GM23338 (cell line): ENCODE measurements around the gene CAT. TPM values are rescaled to one million over a fixed set of nuclear protein-coding genes. Genes with fewer than 3 reads are reported as not detected.

Experiments
- ATAC-seq: fragments of 200-7000 bp; cut with Tn5 transposase; 3 replicates; pipeline ENCODE4 v1.9.1; 2020
- DNase-seq: peaks from one replicate; pipeline ENCODE4 v3.0.0-alpha.2; 2015; ENCODE audit warnings: low spot score
- H2AFZ ChIP-seq: fragments of 200-600 bp; sonication (generic); 2 replicates; pipeline ENCODE4 v1.8.0; 2016; ENCODE audit warnings: antibody characterized with exemption, mild to moderate bottlenecking, moderate library complexity
- H3F3A ChIP-seq: fragments of 200-600 bp; sonication (generic); replicated peaks from 2 replicates; pipeline ENCODE4 v1.8.0; 2017; ENCODE audit warnings: antibody characterized with exemption, mixed run types, low read depth
- H3K27ac ChIP-seq: fragments of 200-600 bp; sonication (generic); 2 replicates; pipeline ENCODE4 v1.6.1; 2016; ENCODE audit warnings: low read depth
- H3K27me3 ChIP-seq: fragments of 200-600 bp; sonication (generic); 2 replicates; pipeline ENCODE4 v1.8.0; 2016; ENCODE audit warnings: mild to moderate bottlenecking, mixed run types, moderate library complexity; ENCODE audit not compliant: insufficient read depth
- H3K36me3 ChIP-seq: fragments of 200-600 bp; sonication (generic); 2 replicates; pipeline ENCODE4 v1.8.0; 2016; ENCODE audit warnings: mild to moderate bottlenecking; ENCODE audit not compliant: insufficient read depth
- H3K4me1 ChIP-seq: fragments of 200-600 bp; sonication (generic); 2 replicates; pipeline ENCODE4 v1.8.0; 2016; ENCODE audit warnings: mild to moderate bottlenecking, moderate library complexity; ENCODE audit not compliant: insufficient read depth
- H3K4me2 ChIP-seq: fragments of 200-600 bp; sonication (generic); 2 replicates; pipeline ENCODE4 v1.7.1; 2017; ENCODE audit warnings: mixed run types
- H3K4me3 ChIP-seq: fragments of 200-600 bp; sonication (generic); 2 replicates; pipeline ENCODE4 v1.6.1; 2016; ENCODE audit warnings: mixed run types
- H3K79me2 ChIP-seq: fragments of 200-600 bp; sonication (generic); replicated peaks from 2 replicates; pipeline ENCODE4 v1.8.0; 2017; ENCODE audit warnings: mild to moderate bottlenecking; ENCODE audit not compliant: insufficient read depth
- H3K9me2 ChIP-seq: fragments of 200-600 bp; sonication (generic); 2 replicates; pipeline ENCODE4 v1.8.0; 2017; ENCODE audit not compliant: insufficient read depth
- H4K20me1 ChIP-seq: fragments of 200-600 bp; sonication (generic); replicated peaks from 2 replicates; pipeline ENCODE4 v1.8.0; 2017; ENCODE audit warnings: mild to moderate bottlenecking; ENCODE audit not compliant: insufficient read depth
- H3K27ac Mint-ChIP-seq: 2 replicates; pipeline ENCODE4 v1.8.0; 2020; ENCODE audit warnings: inconsistent platforms, mild to moderate bottlenecking, moderate library complexity, mixed read lengths
- H3K27me3 Mint-ChIP-seq: 3 replicates; pipeline ENCODE4 v1.8.0; 2022; ENCODE audit warnings: low read depth, mild to moderate bottlenecking, moderate library complexity, mixed read lengths, inconsistent platforms; ENCODE audit not compliant: insufficient read depth, poor library complexity
- H3K36me3 Mint-ChIP-seq: 3 replicates; pipeline ENCODE4 v1.8.0; 2021; ENCODE audit warnings: low read depth, mild to moderate bottlenecking, inconsistent platforms, moderate library complexity, mixed read lengths
- H3K4me1 Mint-ChIP-seq: 3 replicates; pipeline ENCODE4 v1.8.0; 2020; ENCODE audit warnings: mild to moderate bottlenecking, inconsistent platforms, mixed read lengths
- H3K4me3 Mint-ChIP-seq: 3 replicates; pipeline ENCODE4 v1.8.0; 2021; ENCODE audit warnings: moderate library complexity, mild to moderate bottlenecking, inconsistent platforms, mixed read lengths
- H3K9me3 Mint-ChIP-seq: 3 replicates; pipeline ENCODE4 v1.8.0; 2020; ENCODE audit warnings: moderate library complexity, mild to moderate bottlenecking, inconsistent platforms, mixed read lengths
- CREB1 ChIP-seq: fragments of 250-450 bp; sonication (Bioruptor Pico); IDR thresholded peaks from 2 replicates; pipeline ENCODE4 v1.5.0; 2020; ENCODE audit warnings: low read depth, mild to moderate bottlenecking, moderate library complexity
- CTCF ChIP-seq, 2 experiments: fragments of 200-600 bp in 1 of 2; sonication (generic) in 1 of 2; conservative IDR thresholded peaks; 2 replicates each; pipeline versions ENCODE4 v1.5.1 to v1.6.1; 2016 to 2017; ENCODE audit warnings: antibody characterized with exemption in 2 of 2, low read depth in 2 of 2, mild to moderate bottlenecking in 2 of 2, moderate library complexity in 1 of 2
- ETS1 ChIP-seq: IDR thresholded peaks from 2 replicates; pipeline ENCODE4 v1.6.1; 2016; ENCODE audit warnings: antibody characterized with exemption
- EZH2 ChIP-seq: fragments of 200-600 bp; sonication (generic); IDR thresholded peaks from one replicate; pipeline ENCODE4 v1.8.0; 2017; ENCODE audit warnings: antibody characterized with exemption, mild to moderate bottlenecking, low read depth; ENCODE audit not compliant: unreplicated experiment
- EZH2phosphoT487 ChIP-seq: fragments of 200-600 bp; sonication (generic); IDR thresholded peaks from one replicate; pipeline ENCODE4 v1.8.1; 2018; ENCODE audit warnings: antibody characterized with exemption; ENCODE audit not compliant: unreplicated experiment
- JUNB ChIP-seq: IDR thresholded peaks from one replicate; pipeline ENCODE4 v1.6.1; 2016; ENCODE audit warnings: antibody characterized with exemption; ENCODE audit not compliant: unreplicated experiment
- NANOG ChIP-seq: IDR thresholded peaks from 2 replicates; pipeline ENCODE4 v1.6.1; 2016; ENCODE audit warnings: antibody characterized with exemption, borderline replicate concordance
- POLR2AphosphoS5 ChIP-seq: IDR thresholded peaks from 2 replicates; pipeline ENCODE4 v1.6.1; 2016; ENCODE audit warnings: antibody characterized with exemption, low read depth
- REST ChIP-seq: IDR thresholded peaks from one replicate; pipeline ENCODE4 v1.6.1; 2018; ENCODE audit warnings: antibody characterized with exemption; ENCODE audit not compliant: unreplicated experiment
- STAT1 ChIP-seq: IDR thresholded peaks from one replicate; pipeline ENCODE4 v1.6.1; 2016; ENCODE audit warnings: antibody characterized with exemption; ENCODE audit not compliant: unreplicated experiment
- ZNF114 ChIP-seq: fragments of 250-450 bp; sonication (Bioruptor Pico); IDR thresholded peaks from 2 replicates; pipeline ENCODE4 v1.5.0; 2020; ENCODE audit warnings: mild to moderate bottlenecking, moderate library complexity
- ZNF331 ChIP-seq: fragments of 250-450 bp; sonication (Bioruptor Pico); IDR thresholded peaks from 2 replicates; pipeline ENCODE4 v1.5.0; 2020; ENCODE audit warnings: low read depth, mild to moderate bottlenecking, moderate library complexity
- ZNF462 ChIP-seq: fragments of 250-450 bp; sonication (Bioruptor Pico); IDR thresholded peaks from 2 replicates; pipeline ENCODE4 v1.5.0; 2020; ENCODE audit warnings: mild to moderate bottlenecking, moderate library complexity
- polyA plus RNA-seq: library from polyadenylated mRNA; unstranded; fragments of >200 nt; fragmentation: Nextera tagmentation; extraction: Ambion mirVana; gene quantifications from 2 replicates; pipeline ENCODE4 v1.2.1, GENCODE V29; 2016
- total RNA-seq: library from RNA; depleted of rRNA; stranded (reverse); fragments of >200 nt; shearing (Covaris generic); gene quantifications from 2 replicates; pipeline ENCODE4 v1.2.3, GENCODE V29; 2014

Gene CAT
- total and polyA plus RNA-seq, 2 experiments from 2014 or later = 15.9 to 24.0 TPM

- H3K4me2 ChIP-seq = no peak overlapping the region
- no peak for DNase-seq
- no peak overlapping the region for H3K4me3 Mint-ChIP-seq
- H3K9me2 ChIP-seq = no peaks in the 10 kb centered on the region
- no peaks in the 10 kb centered on the region for H3K79me2 ChIP-seq
- H3K27ac ChIP-seq = no peak overlapping the region
- no peaks in the 10 kb centered on the region for H3K27me3 ChIP-seq
- H3K4me1 ChIP-seq = no peaks in the 10 kb centered on the region
- peak overlapping the region; percentile 81 for H2AFZ ChIP-seq
- H3K36me3 ChIP-seq = no peaks in the 10 kb centered on the region
- TF ChIP-seq ZNF114 (CRISPR knock-in tag) = no peak
- TF ChIP-seq STAT1 = no peak
- TF ChIP-seq ZNF331 = no peak
- no peak for TF ChIP-seq EZH2phosphoT487
- no peak for TF ChIP-seq NANOG
- TF ChIP-seq EZH2 = no peak
- TF ChIP-seq ETS1 = no peak
- no peak for TF ChIP-seq REST
- no peak for TF ChIP-seq POLR2AphosphoS5
- no peak for TF ChIP-seq JUNB
- TF ChIP-seq CREB1 (CRISPR knock-in tag) = no peak
- no peak for TF ChIP-seq ZNF462 (CRISPR knock-in tag)
- no peak for TF ChIP-seq CTCF (conservative IDR thresholded peaks at IDR 0.05; ENCODE audit: low read depth in 2 of 2)
- H3F3A ChIP-seq = no peaks in the 10 kb centered on the region
- no peak overlapping the region for H3K27ac Mint-ChIP-seq
- H3K27me3 Mint-ChIP-seq = peaks cover 2% of the 10 kb centered on the region
- H3K4me3 ChIP-seq = no peak overlapping the region
- no peaks in the 10 kb centered on the region for H4K20me1 ChIP-seq
- ATAC-seq = no peak
- H3K36me3 Mint-ChIP-seq = no peaks in the 10 kb centered on the region
- peaks cover 10% of the 10 kb centered on the region for H3K4me1 Mint-ChIP-seq
- H3K9me3 Mint-ChIP-seq = no peaks in the 10 kb centered on the region; the same call in 2 of the 3 replicates
Observed at GRCh38 chr11:34394771-34395300, 43.9 kb upstream of the CAT start.
